Natural killer cell (primary cell): ENCODE data around the gene EXOC4. TPM values are rescaled to one million over a fixed set of nuclear protein-coding genes. Genes with fewer than 3 reads are reported as not detected.

Source experiments
- ATAC-seq, 3 donors: fragments of 150-1000 bp in 2 of 3; fragments of 200-7000 bp in 1 of 3; cut with Tn5 transposase; 1 replicate in 1 of 3; 2 replicates in 2 of 3; pipeline ENCODE4 v1.10.0; 2021; ENCODE audit warnings: mild to moderate bottlenecking in 2 of 3, moderate library complexity in 2 of 3
- DNase-seq, 2 donors: peaks; one replicate each; pipeline versions ENCODE4 v3.0.0 to v3.0.0-alpha.2; 2013 to 2021; ENCODE audit warnings: mixed read lengths in 1 of 2
- H3K27ac ChIP-seq: one replicate; pipeline ENCODE4 v1.5.1; 2013; ENCODE audit warnings: mild to moderate bottlenecking, low read length
- H3K27me3 ChIP-seq: one replicate; pipeline ENCODE4 v1.6.1; 2013; ENCODE audit warnings: low read length; ENCODE audit not compliant: control insufficient read depth, insufficient read depth
- H3K36me3 ChIP-seq: one replicate; pipeline ENCODE4 v1.6.1; 2013; ENCODE audit warnings: low read length; ENCODE audit not compliant: control insufficient read depth, insufficient read depth
- H3K4me1 ChIP-seq: one replicate; pipeline ENCODE4 v1.6.1; 2013; ENCODE audit warnings: low read length; ENCODE audit not compliant: control insufficient read depth, insufficient read depth
- H3K4me3 ChIP-seq: one replicate; pipeline ENCODE4 v1.5.1; 2013; ENCODE audit warnings: low read length
- H3K9me3 ChIP-seq: one replicate; pipeline ENCODE4 v1.6.1; 2013; ENCODE audit warnings: low read length; ENCODE audit not compliant: control insufficient read depth, insufficient read depth
- H3K27ac Mint-ChIP-seq, 2 donors: one replicate each; pipeline ENCODE4 v1.8.0; 2022; ENCODE audit warnings: mild to moderate bottlenecking in 2 of 2, mixed read lengths in 2 of 2, moderate library complexity in 1 of 2
- H3K27me3 Mint-ChIP-seq, 2 donors: one replicate each; pipeline ENCODE4 v1.8.0; 2022; ENCODE audit warnings: low read depth in 2 of 2, mixed read lengths in 2 of 2
- H3K36me3 Mint-ChIP-seq: one replicate; pipeline ENCODE4 v1.8.0; 2022; ENCODE audit warnings: mixed read lengths
- H3K4me1 Mint-ChIP-seq, 2 donors: one replicate each; pipeline ENCODE4 v1.8.0; 2022; ENCODE audit warnings: mixed read lengths in 2 of 2
- H3K4me3 Mint-ChIP-seq: one replicate; pipeline ENCODE4 v1.8.0; 2022; ENCODE audit warnings: mild to moderate bottlenecking, moderate library complexity, mixed read lengths
- H3K9me3 Mint-ChIP-seq, 2 donors: one replicate each; pipeline ENCODE4 v1.8.0; 2022; ENCODE audit warnings: mixed read lengths in 2 of 2
- WGBS: methylation state at CpG from one replicate; pipeline ENCODE4 v1.1.7; 2013; ENCODE audit warnings: missing lambda C conversion rate; ENCODE audit not compliant: insufficient coverage; 5-methylcytosine and 5-hydroxymethylcytosine counted together
- intact Hi-C: fragments of 100-400 bp; cut with micrococcal nuclease; formaldehyde crosslinking; loops from one replicate; pipeline ENCODE4 v1.14.2; 2022
- total RNA-seq, 4 donors: library from RNA; stranded (reverse); fragments of 120-200 nt in 1 of 4; gene quantifications; one replicate each; pipeline versions ENCODE4 v1.2.3 to v1.2.4, GENCODE V29; 2013 to 2022
- TF ChIP-seq, protein P1 (sequence below): fragments of 200-600 bp; IDR thresholded peaks from one replicate; pipeline ENCODE4 v1.8.0; 2022; ENCODE audit warnings: antibody characterized with exemption

Gene EXOC4
- total RNA-seq, 3 donors from 2014 or later (not counting 1 experiment from before 2014, with no cell fraction given) = 105 to 148 (median 123) TPM

- no peaks in the 10 kb centered on the region for H3K36me3 ChIP-seq
- Mint-ChIP-seq H3K4me3 (no peak overlapping the region), H3K36me3 (no peaks in the 10 kb centered on the region), H3K27me3 (no peaks in the 10 kb centered on the region), H3K4me1 (no peaks in the 10 kb centered on the region), H3K9me3 (no peaks in the 10 kb centered on the region), H3K27ac (no peak overlapping the region)
- H3K4me3 ChIP-seq = no peak overlapping the region
- ATAC-seq = no peak
- intact Hi-C loops = no loop called here
- no peak overlapping the region for H3K27ac ChIP-seq
- TF ChIP-seq, protein P1, sequence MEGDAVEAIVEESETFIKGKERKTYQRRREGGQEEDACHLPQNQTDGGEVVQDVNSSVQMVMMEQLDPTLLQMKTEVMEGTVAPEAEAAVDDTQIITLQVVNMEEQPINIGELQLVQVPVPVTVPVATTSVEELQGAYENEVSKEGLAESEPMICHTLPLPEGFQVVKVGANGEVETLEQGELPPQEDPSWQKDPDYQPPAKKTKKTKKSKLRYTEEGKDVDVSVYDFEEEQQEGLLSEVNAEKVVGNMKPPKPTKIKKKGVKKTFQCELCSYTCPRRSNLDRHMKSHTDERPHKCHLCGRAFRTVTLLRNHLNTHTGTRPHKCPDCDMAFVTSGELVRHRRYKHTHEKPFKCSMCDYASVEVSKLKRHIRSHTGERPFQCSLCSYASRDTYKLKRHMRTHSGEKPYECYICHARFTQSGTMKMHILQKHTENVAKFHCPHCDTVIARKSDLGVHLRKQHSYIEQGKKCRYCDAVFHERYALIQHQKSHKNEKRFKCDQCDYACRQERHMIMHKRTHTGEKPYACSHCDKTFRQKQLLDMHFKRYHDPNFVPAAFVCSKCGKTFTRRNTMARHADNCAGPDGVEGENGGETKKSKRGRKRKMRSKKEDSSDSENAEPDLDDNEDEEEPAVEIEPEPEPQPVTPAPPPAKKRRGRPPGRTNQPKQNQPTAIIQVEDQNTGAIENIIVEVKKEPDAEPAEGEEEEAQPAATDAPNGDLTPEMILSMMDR = no peak
- no peaks in the 10 kb centered on the region for H3K9me3 ChIP-seq
- 100% methylated on average over 1 of the region's 1 CpG for WGBS
- no peak for DNase-seq
- H3K27me3 ChIP-seq = no peaks in the 10 kb centered on the region
- H3K4me1 ChIP-seq = no peaks in the 10 kb centered on the region
Observed at GRCh38 chr7:134081695-134082094, 828.8 kb downstream of the EXOC4 start.

DNA sequence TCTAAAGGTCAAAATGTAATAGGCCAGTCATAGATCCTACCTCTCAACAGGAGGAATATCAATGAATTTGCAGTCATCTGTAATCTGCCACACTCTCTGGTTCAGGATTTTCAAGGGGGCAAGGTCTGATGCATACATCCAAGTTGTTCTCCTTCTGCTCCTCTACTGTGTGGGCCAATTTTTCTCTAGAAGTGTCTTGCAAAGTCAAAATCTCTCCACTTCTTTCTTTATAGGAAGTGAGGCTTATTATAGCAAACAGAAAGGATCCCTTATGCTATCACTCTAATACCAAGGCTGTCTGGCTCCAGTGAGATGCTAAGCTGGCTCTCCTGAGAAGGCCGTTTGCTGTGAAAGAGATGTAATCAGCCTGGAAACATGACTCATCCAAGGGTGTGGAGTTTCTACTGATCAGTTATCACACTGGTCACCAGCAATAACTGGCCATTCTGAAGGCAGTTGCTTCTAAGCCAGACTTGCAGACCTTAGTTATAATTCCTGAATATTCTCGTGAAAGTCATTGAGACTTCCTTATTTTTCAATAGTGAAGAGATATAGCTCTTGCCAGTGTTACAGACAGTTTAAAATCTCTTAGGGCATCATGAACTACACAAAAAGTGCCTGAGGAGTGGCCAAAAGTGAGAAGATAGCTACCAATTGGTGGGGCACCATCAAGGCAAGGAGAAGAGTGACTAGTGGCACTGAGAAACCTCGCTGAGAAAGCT, 831.0 kb downstream of the EXOC4 start:
- no peaks in the 10 kb centered on the region for H3K4me1 Mint-ChIP-seq
- Histone ChIP-seq H3K4me1 (no peaks in the 10 kb centered on the region), H3K27me3 (no peaks in the 10 kb centered on the region), H3K9me3 (no peaks in the 10 kb centered on the region), H3K4me3 (no peak overlapping the region), H3K27ac (no peak overlapping the region), H3K36me3 (no peaks in the 10 kb centered on the region)
- TF ChIP-seq, protein P1 = no peak
- H3K9me3 Mint-ChIP-seq = peaks cover 0 to under 1% of the 10 kb centered on the region in 2 donors
- intact Hi-C loops = no loop called here
- no peak overlapping the region for H3K27ac Mint-ChIP-seq
- H3K27me3 Mint-ChIP-seq = no peaks in the 10 kb centered on the region
- ATAC-seq (no peak), DNase-seq (no peak)
- no peak overlapping the region for H3K4me3 Mint-ChIP-seq
- WGBS = 84% methylated on average over 3 of the region's 3 CpGs
- no peaks in the 10 kb centered on the region for H3K36me3 Mint-ChIP-seq

DNA sequence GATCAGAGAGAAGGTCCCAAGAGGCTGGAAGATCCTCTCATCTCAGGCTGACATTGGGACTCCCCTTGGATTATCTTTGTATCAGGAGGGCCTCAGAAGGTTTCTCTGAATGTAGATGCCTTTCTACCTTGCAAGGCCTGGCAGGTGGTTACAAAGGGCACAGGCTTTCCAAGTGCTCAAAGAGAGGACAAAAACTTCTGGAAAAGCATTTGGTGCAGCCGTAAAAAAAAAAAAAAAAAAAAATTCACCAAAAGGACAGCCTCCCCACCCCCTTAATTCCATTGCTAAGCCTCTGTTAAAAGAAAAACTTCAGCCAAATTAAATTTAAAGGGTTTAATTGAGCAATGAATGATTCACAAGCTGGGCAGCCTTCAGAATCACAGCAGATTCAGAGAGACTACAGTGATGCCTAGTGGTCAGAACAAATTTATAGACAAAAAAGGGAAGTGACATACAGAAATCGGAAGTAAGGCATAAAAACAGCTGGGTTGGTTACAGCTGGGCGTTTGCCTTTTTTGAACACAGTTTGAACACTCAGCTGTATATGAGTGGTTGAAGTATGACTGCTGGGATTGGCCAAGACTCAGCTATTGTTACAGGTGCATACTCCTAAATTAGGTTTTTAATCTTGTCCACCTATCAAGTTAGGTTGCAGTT, 831.7 kb downstream of the EXOC4 start:
- Histone ChIP-seq H3K27ac (no peak overlapping the region), H3K27me3 (no peaks in the 10 kb centered on the region), H3K4me3 (no peak overlapping the region), H3K4me1 (no peaks in the 10 kb centered on the region), H3K9me3 (no peaks in the 10 kb centered on the region), H3K36me3 (no peaks in the 10 kb centered on the region)
- DNase-seq (no peak), ATAC-seq (no peak)
- TF ChIP-seq, protein P1 = no peak
- intact Hi-C loops = no loop called here
- 45% methylated on average over 3 of the region's 3 CpGs for WGBS
- no peaks in the 10 kb centered on the region for H3K27me3 Mint-ChIP-seq
- H3K27ac Mint-ChIP-seq = no peak overlapping the region
- peaks cover 2 to 4% of the 10 kb centered on the region in 2 donors for H3K9me3 Mint-ChIP-seq
- peaks cover 5% of the 10 kb centered on the region for H3K36me3 Mint-ChIP-seq
- no peak overlapping the region for H3K4me3 Mint-ChIP-seq
- H3K4me1 Mint-ChIP-seq = no peaks in the 10 kb centered on the region
